Measurements from ENCODE around the gene BNC2.
A peak's percentile ranks its signal among the peaks of the same experiment; 100 is the strongest.

BNC2 gene

DNA sequence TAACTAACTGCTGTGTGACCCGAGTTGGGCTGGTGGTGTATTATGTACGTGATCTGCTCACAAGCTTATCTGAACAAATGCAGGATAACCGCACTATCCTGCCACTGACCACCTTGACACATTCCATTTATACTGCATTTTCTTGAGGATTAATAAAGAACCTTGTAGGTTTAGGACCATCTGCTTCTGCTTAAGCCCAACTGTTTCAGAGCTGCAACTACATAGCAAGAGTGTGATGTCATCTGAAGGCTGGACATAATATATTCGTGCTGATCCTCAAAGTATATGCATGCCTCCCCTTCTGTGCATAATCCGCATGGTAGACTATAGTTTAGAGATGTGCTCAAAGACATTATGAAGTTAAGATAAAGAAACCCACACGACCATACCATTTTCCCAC lies 435.9 kb downstream of the BNC2 start:
- DNase-seq = peak; percentile 30

GRCh38 chr9:16433494-16433893 lies 437.0 kb downstream of the BNC2 start:
- DNase-seq = no peak

DNA sequence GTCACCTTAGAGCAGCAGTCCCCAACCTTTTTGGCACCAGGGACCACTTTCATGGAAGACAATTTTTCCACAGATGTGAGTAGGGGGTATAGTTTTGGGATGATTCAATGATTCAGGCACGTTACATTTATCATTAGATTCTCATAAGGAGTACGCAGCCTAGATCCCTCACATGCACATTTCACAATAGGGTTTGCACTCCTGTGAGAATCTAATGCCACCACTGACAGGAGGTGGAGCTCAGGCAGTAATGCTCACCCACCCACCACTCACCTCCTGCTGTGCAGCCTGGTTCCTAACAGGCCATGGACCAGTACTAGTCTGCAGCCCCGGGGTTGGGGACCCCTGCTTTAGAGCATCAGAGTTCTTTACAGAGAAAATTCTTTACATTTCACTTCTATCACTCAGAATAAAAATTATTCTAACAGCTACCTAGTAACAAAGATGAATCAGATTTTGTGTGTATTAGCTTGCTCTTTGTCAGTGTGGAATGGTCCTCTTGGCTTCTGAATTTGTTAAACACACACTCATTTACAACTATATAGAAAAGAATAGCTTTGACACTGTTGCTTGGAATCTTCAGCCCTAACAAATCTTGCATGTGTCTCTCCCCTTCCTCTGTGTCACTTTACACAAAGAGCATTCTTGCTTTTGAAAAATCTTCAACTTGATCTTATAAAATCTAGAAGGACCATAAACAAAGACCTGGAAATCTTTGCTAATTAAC lies 438.6 kb downstream of the BNC2 start:
- DNase-seq = no peak

- no peak for DNase-seq
These were observed 440.8 kb downstream of the BNC2 start for GRCh38 chr9:16429671-16430070.

GRCh38 chr9:16427873-16428427 lies 442.5 kb downstream of the BNC2 start:
- no peak for DNase-seq

- no peak for DNase-seq
These were observed 443.8 kb downstream of the BNC2 start for GRCh38 chr9:16426716-16427115.

DNA sequence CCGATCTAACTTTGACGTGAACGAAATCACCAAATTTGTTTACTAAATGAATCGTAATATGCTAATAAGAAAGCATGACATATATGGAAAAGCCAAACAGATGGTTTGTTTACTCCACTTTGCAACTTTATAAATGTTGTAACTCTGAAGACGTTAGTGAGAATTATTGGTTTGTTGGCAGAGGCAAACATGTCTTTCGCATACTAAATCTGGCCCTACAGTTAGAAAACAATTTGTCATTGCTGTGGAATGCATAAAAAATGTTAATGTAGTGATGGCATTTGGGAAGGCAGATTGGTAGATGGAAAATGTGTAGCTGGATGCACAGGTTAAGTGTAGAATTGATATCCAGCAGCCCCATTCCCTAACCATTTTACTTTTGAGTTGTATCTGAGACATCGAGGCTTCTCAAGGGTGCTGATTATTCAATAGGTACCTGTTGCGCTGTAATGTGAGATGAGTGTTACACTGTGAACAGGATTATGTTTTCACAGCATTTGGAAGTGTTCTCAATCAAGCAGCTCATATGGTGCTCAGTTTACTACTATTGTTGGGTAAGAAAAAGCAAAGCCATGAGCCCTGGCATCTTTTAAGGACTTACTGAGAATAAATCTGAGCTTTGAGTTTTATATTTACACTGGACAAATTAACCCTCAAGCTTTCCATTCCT lies 444.8 kb downstream of the BNC2 start:
- DNase-seq = peak; percentile 48

- DNase-seq = no peak
These were observed 448.4 kb downstream of the BNC2 start for GRCh38 chr9:16422114-16422513.

GRCh38 chr9:16421532-16421931 lies 448.9 kb downstream of the BNC2 start:
- DNase-seq = peak; percentile 1

DNA sequence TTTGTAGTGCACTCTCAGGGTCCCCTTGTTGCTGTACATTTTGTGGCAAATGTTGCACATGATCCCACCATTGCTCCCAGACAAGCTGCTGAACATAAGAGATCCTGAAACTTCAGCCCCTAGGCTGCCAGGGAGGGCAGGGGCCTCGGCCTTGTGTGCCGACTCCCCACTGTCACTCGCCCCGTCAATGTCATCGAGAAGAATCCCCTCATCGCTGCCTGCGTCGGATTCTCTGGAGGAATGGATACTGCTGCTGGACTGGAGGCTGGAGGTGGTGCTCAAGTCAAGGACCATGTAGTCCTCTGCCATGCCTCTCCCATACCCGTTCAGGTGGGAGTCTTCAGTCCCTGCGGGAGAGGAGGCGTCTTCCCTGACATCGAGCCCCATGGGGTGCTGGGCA lies 451.3 kb downstream of the BNC2 start:
- DNase-seq = no peak

DNA sequence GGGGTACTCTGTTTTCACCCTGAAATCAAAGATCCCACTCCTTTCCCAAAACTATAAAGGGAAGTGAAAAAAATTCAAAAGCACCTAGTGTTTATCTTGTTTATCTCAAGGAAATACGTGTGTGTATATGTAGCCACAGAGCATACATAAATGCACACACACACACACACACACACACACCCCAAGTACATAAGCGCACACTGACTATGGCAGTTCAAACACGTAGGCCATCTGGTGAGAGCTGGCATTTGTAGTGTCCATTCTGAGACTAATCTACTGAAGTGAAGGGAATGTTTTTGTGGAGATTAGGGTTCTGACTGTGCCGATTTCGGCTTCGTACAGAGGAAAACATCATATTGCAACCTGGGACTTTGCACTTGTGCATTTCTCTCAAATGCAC lies 451.7 kb downstream of the BNC2 start:
- DNase-seq = no peak

GRCh38 chr9:16417749-16418148 lies 452.7 kb downstream of the BNC2 start:
- DNase-seq = no peak

- DNase-seq = no peak
These were observed 453.3 kb downstream of the BNC2 start for GRCh38 chr9:16417161-16417560.

DNA sequence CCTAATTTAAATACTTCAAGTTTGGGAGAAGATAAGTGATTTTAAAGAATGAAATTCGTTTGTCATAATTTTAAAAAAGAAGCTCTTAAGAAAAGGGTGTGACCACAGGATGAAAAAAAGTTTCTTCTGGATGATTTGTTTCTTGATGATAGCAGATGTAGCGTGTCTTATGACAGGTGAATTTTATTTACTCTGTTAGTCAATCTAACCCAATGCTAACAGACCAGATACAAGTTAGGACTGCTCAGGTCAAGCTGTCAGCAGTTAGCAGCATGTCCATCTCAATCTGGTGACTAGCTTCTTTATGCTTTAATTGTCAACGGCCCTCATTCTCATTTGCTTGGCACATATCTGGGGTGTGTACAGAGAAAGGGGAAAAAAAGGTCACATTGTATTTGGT lies 456.0 kb downstream of the BNC2 start:
- DNase-seq = no peak

DNA sequence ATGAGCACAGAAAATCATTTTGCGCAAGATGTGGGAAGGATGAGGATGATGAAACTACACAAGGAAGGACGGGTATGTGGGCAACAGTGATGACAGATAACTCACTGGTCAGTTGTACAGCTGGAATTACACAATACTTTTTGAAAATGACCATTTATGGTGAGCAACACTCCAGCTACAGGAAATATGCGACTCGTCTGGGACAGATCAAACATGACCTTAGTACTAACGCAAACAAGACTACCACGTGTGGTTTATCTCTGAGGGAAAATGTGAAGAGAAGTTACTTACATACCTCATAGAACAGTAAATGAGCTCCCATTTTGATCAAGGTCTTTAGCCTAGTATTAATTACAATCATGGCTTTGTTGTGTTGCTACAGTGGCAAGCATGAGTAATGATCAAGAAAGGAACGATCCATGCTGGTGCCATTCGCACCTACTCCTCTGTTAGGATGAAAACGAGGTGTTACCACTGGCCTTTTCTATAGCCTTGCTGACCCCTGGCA lies 456.9 kb downstream of the BNC2 start:
- DNase-seq = no peak

DNA sequence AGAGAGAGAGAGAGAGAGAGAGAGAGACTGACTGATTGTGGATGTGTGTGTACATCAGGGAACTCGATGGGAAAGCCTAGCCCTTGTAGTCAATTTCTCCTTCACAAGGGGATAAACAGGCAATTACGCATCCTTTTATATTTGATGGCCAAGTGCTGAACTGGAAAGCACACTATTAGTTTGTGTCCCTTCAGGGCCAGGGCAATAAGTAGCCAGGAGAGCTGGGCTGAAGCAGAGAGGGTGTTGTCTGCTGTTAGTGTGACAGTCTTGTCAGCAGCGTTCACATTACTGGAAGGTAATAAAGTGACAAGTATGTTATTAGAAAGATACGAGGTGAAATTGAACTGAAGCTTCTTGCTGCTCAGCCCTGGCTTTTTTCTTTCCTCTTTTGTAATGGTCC lies 457.7 kb downstream of the BNC2 start:
- no peak for DNase-seq

DNA sequence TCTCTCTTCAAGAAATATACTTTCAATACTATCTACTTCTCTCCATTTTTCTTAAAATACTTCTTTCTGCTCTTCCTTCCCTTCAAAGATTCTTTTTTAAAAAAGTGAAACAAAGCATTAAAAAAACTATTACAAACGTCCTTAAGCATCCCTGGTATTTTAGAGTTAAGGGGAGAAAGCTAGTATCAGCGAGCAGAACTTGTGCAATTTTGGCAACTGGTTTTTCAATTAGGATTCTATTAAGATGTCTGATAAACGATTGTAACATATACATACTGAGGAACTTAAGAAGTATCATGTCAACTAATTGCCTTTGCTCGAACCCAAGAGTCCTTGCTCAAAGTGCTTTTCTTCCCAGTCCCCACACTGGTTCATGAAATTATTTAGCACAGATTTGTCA lies 459.2 kb downstream of the BNC2 start:
- DNase-seq = no peak

DNA sequence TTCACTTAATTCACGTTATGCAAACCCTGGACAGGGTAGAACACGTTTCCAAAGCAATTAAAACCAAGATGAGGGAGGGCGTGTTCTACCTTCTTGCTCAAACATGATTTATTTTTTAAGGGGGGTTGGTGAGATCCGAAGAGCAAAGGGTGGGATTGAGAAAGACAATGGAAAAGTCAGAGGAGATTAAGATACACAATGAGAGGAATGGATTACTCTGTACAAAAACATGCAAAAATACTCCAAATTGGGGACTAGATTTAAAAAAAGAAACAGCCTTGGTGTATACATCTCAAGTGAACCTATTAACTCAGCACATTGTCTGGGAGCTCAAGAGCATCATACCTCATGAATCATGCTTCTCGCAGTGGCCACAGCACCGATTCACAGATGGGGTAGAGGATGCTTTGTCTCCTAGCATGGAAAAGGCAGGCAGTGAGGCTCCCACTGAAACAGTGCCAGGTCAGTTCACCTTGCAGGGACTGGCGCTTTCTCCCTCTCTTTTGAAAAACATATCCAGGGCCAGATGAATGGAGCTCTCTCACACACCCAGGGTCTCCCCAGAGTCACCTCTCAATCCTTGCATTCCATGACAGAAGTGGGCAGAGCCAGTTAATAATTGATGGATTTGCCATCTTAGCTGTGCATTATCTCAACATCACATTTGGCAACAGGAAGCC lies 459.7 kb downstream of the BNC2 start:
- no peak for DNase-seq

DNA sequence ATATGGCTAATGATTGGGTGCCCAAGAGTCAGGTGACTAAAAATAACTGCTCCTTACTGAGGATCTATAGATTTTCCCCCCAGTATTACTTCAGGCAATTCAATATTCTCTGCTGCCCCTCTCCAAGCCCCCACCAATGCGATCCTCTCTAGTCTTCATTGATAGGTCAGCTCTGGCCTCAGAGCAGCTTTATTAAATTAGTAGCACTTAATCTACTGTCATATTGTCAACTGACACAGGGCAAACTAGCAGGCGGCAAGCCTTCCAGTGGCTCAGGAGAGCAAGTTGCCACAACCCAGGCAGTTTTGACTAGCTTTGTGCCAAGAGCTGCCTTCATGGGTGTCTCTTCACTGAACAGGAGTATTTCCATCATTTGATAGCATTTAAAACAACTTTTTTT lies 462.9 kb downstream of the BNC2 start:
- no peak for DNase-seq

- DNase-seq = peak; percentile 82
These were observed 463.8 kb downstream of the BNC2 start for GRCh38 chr9:16406526-16407225.

DNA sequence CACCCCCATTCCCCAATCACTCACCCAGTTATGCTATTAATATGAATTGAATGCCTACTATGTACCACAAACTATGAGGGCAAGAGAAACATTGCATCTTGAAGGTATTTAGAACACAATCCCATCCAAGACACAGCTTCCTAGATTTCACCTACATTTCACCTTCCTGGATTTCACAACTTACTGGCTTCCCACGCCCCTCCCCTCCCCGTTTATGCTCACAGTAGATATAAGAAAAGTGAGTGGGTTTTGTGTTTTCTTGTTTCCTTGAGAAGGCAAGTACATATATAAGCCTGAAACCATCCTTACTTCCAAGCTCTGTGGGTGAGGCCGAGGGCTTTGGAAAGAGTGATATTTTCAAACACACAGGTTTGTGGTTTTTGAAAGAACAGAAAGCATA lies 465.0 kb downstream of the BNC2 start:
- no peak for DNase-seq

DNA sequence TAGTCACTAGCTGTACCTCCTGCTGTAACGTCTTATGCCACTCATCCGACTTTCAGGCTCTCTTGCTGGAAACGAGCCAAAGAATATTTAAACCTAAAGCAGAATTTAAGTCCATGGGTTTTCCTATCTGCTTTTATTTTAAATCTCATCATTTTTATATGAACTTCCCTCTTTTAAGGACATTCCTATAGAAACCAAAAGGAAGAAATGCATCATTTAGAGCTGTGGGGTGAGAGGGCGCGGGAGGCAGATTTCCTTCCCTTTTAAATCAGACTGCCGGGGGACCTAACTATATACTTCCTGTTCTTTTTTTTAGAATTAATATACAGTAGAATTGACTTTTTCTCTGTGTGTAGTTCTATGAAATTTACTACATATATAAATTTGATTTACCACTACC lies 468.8 kb downstream of the BNC2 start:
- DNase-seq = no peak

GRCh38 chr9:16398691-16399090 lies 471.8 kb downstream of the BNC2 start:
- DNase-seq = no peak
